HuH-7.5 (cell line): ENCODE measurements around the gene KREMEN2.
A peak's percentile ranks its signal among the peaks of the same experiment; 100 is the strongest.
"Not testable (repeated sequence)": the region's sequence is repeated elsewhere in the genome, so short reads cannot be mapped to it uniquely, and the experiment has no call there.

Source experiments
- DNase-seq: peaks from one replicate; pipeline ENCODE4 v3.0.0; 2011; ENCODE audit warnings: low spot score

KREMEN2 gene

GRCh38 chr16:2942045-2942444 lies 22.0 kb upstream of the KREMEN2 start:
- DNase-seq = no peak

GRCh38 chr16:2943716-2944115 lies 20.4 kb upstream of the KREMEN2 start:
- DNase-seq = not testable (repeated sequence)

- no peak for DNase-seq
Measured at GRCh38 chr16:2946649-2947048, 17.4 kb upstream of the KREMEN2 start.

- no peak for DNase-seq
Measured at GRCh38 chr16:2948807-2949704, 15.0 kb upstream of the KREMEN2 start.

- no peak for DNase-seq
Measured at GRCh38 chr16:2949705-2950352, 14.2 kb upstream of the KREMEN2 start.

- no peak for DNase-seq
Measured at GRCh38 chr16:2950353-2950724, 13.7 kb upstream of the KREMEN2 start.

- DNase-seq = no peak
Measured at GRCh38 chr16:2950773-2951172, 13.3 kb upstream of the KREMEN2 start.

- DNase-seq = no peak
Measured at GRCh38 chr16:2952679-2953078, 11.4 kb upstream of the KREMEN2 start.

- no peak for DNase-seq
Measured at GRCh38 chr16:2953706-2954627, 10.1 kb upstream of the KREMEN2 start.

GRCh38 chr16:2954656-2955381 lies 9.3 kb upstream of the KREMEN2 start:
- DNase-seq = no peak

GRCh38 chr16:2955438-2955778 lies 8.7 kb upstream of the KREMEN2 start:
- no peak for DNase-seq

- no peak for DNase-seq
Measured at GRCh38 chr16:2955779-2956578, 8.1 kb upstream of the KREMEN2 start.

- DNase-seq = no peak
Measured at GRCh38 chr16:2956579-2956956, 7.5 kb upstream of the KREMEN2 start.

- no peak for DNase-seq
Measured at GRCh38 chr16:2959206-2959605, 4.9 kb upstream of the KREMEN2 start.

- DNase-seq = no peak
Measured at GRCh38 chr16:2960183-2961010, 3.7 kb upstream of the KREMEN2 start.

GRCh38 chr16:2962334-2963073 lies 1.6 kb upstream of the KREMEN2 start:
- no peak for DNase-seq

- no peak for DNase-seq
Measured at GRCh38 chr16:2963074-2963722, 877 bp upstream of the KREMEN2 start.

- DNase-seq = peak; percentile 94
Measured at GRCh38 chr16:2964475-2965336, 631 bp downstream of the KREMEN2 start.
